ENCODE measurements around the gene IGDCC3. TPM values are rescaled to one million over a fixed set of nuclear protein-coding genes. Genes with fewer than 3 reads are reported as not detected.

IGDCC3 gene
- total RNA-seq, 2 donors from 2014 or later = not detected

- 71 to 73% methylated on average over 7 of the region's 7 CpGs for WGBS, 2 donors
- intact Hi-C loops (cut with DNase I) = no loop called here
- Histone ChIP-seq H3K27me3 (no peaks in the 10 kb centered on the region), H3K27ac (no peak overlapping the region), H3K9me3 (no peaks in the 10 kb centered on the region), H3K36me3 (replicated peaks in 1 of 2; ENCODE audit: insufficient read depth in 1 of 2, low read depth in 2 of 2) (no peaks in the 10 kb centered on the region), H3K4me1 (peaks cover 7% of the 10 kb centered on the region), H3K4me3 (no peak overlapping the region)
- ATAC-seq = no peak
- no peak for TF ChIP-seq POLR2A (IDR thresholded peaks at IDR 0.05)
- TF ChIP-seq CTCF (IDR thresholded peaks at IDR 0.05) = no peak
- no peak for DNase-seq
Observed at GRCh38 chr15:65408324-65409035, 30.7 kb upstream of the IGDCC3 start.

DNA sequence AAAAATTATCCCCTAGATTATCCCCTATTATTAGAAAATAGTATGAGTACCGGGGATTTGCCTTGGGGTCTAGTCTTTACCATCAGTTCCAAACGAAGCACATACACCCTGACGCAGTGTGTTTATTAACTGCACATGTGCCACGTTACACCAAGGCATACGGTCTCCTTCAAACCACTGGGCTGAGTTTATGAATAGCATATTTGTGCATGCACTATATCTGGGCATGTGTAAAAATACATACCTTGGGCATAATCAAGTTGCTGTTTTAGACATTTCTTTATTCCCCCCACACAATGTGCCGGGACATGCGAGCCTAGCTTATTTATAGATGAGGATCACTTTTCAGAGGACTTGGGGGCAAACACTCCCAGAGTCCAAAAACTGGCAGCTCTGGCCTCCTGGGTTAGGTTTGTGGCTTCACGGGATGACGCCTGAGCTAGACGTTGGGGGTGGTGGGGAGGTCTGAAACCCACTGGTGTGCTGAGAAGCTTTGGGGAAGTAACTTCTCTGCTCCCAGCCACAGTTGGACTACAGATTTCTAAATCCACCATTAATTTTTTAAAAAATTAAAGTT, 28.7 kb upstream of the IGDCC3 start:
- no peaks in the 10 kb centered on the region for H3K27me3 ChIP-seq
- H3K4me3 ChIP-seq = no peak overlapping the region
- H3K4me1 ChIP-seq = peaks cover 9% of the 10 kb centered on the region
- H3K36me3 ChIP-seq (replicated peaks in 1 of 2; ENCODE audit: insufficient read depth in 1 of 2, low read depth in 2 of 2) = no peaks in the 10 kb centered on the region
- H3K9me3 ChIP-seq = no peaks in the 10 kb centered on the region
- intact Hi-C loops (cut with DNase I) = no loop called here
- 87% methylated on average over 10 of the region's 10 CpGs for WGBS, 2 donors
- DNase-seq = no peak
- TF ChIP-seq POLR2A (IDR thresholded peaks at IDR 0.05) (no peak), CTCF (IDR thresholded peaks at IDR 0.05) (no peak)
- ATAC-seq = no peak
- H3K27ac ChIP-seq = no peak overlapping the region

GRCh38 chr15:65405791-65406423, 28.1 kb upstream of the IGDCC3 start:
- WGBS, 2 donors = 79 to 96% methylated on average over 7 of the region's 7 CpGs
- H3K27ac ChIP-seq = no peak overlapping the region
- H3K36me3 ChIP-seq (replicated peaks in 1 of 2; ENCODE audit: insufficient read depth in 1 of 2, low read depth in 2 of 2) = no peaks in the 10 kb centered on the region
- intact Hi-C loops (cut with DNase I) = no loop called here
- no peak for ATAC-seq
- H3K4me3 ChIP-seq = no peak overlapping the region
- H3K27me3 ChIP-seq = no peaks in the 10 kb centered on the region
- no peak for DNase-seq
- TF ChIP-seq POLR2A (IDR thresholded peaks at IDR 0.05) (no peak), CTCF (IDR thresholded peaks at IDR 0.05) (no peak)
- H3K9me3 ChIP-seq = no peaks in the 10 kb centered on the region
- H3K4me1 ChIP-seq = peaks cover 10% of the 10 kb centered on the region

DNA sequence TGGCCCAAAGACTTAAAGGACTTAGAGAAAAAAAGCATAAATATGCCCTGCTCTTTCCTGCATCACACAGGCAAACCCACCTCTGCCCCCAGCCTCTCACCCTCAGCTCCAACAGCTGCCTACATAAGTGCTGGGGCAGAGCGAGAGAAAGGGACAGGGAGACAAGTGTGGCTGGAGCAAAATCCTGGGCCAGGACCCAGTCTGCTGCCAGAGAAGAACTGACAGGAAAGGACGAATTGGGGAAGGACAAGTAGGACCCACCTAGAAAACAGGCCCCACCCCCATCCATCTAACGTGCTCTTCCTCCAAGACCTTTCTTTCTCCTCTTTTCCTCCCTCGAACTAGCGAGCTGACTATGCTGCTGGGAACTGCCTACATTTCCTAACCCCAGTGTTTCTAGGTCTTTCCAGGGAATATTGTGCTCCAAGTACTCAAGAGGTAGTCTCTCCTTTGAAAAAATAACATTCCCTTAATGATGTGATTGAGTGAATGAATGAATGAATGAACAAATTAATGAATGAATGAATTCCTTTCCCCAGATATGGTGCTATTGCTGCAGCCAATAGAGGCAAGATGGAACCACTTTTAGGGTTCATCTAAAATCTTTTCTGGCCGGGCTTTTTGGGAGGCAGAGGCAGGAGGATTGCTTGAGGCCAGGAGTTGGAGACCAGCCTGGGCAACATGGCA, 26.5 kb upstream of the IGDCC3 start:
- Histone ChIP-seq H3K27ac (no peak overlapping the region), H3K4me1 (peaks cover 16% of the 10 kb centered on the region), H3K27me3 (no peaks in the 10 kb centered on the region), H3K4me3 (no peak overlapping the region), H3K9me3 (no peaks in the 10 kb centered on the region), H3K36me3 (replicated peaks in 1 of 2; ENCODE audit: insufficient read depth in 1 of 2, low read depth in 2 of 2) (no peaks in the 10 kb centered on the region)
- DNase-seq (no peak), ATAC-seq (no peak)
- TF ChIP-seq POLR2A (IDR thresholded peaks at IDR 0.05) (no peak), CTCF (IDR thresholded peaks at IDR 0.05) (no peak)
- intact Hi-C loops (cut with DNase I) = no loop called here
- WGBS, 2 donors = 83 to 87% methylated on average over 6 of the region's 6 CpGs

Measured in body of pancreas (tissue), 4 donors.